ENCODE data around the gene NRN1L.
A peak's percentile ranks its signal among the peaks of the same experiment; 100 is the strongest.

DNA sequence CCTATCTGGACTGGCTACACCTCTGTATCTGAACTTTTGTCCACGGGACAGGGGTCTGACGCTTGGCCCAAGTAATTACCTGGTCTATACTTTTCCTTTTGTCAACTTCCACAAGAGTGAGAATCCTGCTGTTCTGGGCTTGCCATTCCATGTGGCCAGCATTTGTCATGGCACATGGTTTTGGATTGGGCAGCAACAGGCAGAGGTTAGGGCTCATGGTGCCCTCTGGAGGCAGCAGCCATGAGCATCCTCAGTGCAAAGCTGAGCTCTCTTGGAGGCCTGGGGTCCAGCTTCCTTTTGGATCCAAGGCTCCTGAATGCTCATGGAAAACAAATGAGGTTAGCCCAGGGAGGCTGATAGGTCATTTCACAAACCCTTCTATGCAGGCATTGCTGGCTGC, 19.4 kb upstream of the NRN1L start:
- TF ChIP-seq, protein P1, sequence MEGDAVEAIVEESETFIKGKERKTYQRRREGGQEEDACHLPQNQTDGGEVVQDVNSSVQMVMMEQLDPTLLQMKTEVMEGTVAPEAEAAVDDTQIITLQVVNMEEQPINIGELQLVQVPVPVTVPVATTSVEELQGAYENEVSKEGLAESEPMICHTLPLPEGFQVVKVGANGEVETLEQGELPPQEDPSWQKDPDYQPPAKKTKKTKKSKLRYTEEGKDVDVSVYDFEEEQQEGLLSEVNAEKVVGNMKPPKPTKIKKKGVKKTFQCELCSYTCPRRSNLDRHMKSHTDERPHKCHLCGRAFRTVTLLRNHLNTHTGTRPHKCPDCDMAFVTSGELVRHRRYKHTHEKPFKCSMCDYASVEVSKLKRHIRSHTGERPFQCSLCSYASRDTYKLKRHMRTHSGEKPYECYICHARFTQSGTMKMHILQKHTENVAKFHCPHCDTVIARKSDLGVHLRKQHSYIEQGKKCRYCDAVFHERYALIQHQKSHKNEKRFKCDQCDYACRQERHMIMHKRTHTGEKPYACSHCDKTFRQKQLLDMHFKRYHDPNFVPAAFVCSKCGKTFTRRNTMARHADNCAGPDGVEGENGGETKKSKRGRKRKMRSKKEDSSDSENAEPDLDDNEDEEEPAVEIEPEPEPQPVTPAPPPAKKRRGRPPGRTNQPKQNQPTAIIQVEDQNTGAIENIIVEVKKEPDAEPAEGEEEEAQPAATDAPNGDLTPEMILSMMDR (conservative IDR thresholded peaks at IDR 0.05 in 1 of 2, IDR thresholded peaks at IDR 0.05 in 1 of 2; ENCODE audit: low read depth in 1 of 2, low read length in 2 of 2): peak; percentile 29 to 47
- TF ChIP-seq EZH2 (IDR thresholded peaks at IDR 0.05; ENCODE audit: low read length, missing control alignments): no peak
